C4-2B (cell line): Measurements from ENCODE around the gene DHRS4.
"Not testable (repeated sequence)": the region's sequence is repeated elsewhere in the genome, so short reads cannot be mapped to it uniquely, and the experiment has no call there.

Source experiments
- ZFX ChIP-seq: fragments of 450-650 bp; IDR thresholded peaks from 2 replicates; pipeline ENCODE4 v1.6.1; 2017
- TF ChIP-seq, protein P1 (sequence below): fragments of 450-650 bp; conservative IDR thresholded peaks from 2 replicates; pipeline ENCODE4 v1.5.1; 2017; ENCODE audit warnings: mild to moderate bottlenecking

DNA sequence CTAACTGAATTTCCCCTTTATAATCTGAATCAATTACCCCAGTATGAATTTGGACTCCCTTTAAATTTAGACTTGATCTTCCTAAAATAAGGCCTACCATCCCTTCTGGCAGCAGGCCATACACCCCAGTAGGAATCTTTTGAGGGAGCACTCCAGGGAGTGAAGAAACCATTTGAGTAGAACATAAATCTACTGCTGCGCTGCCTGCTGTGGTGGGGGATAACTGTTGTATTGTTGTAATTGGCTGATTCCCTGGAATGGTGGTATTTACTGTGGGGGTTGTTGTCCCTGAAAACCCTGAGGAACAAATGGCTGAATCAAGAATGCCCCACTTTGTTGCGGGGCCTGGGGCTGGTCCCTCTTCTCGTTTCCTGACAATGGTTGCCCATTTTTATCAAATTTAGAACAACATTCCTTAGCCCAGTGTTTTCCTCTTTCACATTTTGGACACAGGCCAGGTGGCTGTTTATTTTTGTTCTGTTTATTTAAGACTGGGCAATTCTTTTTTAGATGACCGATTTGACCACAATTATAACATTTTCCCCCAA lies 59.2 kb downstream of the DHRS4 start:
- TF ChIP-seq, protein P1, sequence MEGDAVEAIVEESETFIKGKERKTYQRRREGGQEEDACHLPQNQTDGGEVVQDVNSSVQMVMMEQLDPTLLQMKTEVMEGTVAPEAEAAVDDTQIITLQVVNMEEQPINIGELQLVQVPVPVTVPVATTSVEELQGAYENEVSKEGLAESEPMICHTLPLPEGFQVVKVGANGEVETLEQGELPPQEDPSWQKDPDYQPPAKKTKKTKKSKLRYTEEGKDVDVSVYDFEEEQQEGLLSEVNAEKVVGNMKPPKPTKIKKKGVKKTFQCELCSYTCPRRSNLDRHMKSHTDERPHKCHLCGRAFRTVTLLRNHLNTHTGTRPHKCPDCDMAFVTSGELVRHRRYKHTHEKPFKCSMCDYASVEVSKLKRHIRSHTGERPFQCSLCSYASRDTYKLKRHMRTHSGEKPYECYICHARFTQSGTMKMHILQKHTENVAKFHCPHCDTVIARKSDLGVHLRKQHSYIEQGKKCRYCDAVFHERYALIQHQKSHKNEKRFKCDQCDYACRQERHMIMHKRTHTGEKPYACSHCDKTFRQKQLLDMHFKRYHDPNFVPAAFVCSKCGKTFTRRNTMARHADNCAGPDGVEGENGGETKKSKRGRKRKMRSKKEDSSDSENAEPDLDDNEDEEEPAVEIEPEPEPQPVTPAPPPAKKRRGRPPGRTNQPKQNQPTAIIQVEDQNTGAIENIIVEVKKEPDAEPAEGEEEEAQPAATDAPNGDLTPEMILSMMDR: not testable (repeated sequence)
- not testable (repeated sequence) for TF ChIP-seq ZFX
